ENCODE data around the gene CZIB.
A peak's percentile ranks its signal among the peaks of the same experiment; 100 is the strongest.

Gene CZIB

DNA sequence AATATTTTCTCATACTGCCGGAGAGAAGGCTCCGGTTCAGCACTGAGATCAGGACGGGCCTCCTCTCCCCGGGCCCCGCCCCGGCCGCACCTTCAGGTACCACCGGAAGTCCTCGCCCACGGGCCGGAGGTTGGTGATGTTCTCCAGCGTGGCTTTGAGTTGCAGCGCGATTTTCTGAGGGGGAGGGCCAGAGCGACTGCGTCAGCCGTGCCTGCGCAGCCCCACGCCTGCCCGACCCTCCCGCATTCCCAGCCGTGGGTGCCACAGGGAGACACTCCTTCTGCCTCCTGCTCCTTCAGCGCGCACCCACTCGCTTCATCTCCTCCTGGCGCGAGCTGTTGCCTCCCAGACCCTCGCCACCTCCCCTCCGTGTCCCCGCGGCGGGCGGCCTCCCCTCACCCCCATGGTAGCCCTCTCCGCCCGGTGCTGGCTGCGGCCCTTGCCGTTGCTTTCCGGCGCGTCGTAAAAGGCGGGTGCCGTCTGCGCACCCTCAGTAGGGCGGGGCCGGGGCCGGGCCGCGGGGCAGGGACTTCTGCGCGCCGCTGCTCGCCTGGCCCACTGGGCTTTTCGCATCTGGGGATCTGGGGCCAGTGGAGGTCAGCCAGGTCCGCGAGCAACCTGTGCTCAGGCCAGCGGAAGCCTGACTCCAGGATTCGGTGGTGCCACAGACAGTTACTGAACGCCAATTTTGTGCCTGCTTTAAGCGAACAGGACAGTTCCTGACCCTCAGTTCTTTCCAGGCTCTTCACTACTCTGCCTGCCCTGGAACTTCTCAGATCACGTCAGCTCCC is at the start of gene CZIB:
Gene CZIB (minus strand): TSS at position 464 of the 791 bp plus-strand sequence. CDS start 59 bp downstream, at position 405.
- DNase-seq (ENCODE audit: low read depth in 2 of 2), result peak; percentile 77 to 90

DNA sequence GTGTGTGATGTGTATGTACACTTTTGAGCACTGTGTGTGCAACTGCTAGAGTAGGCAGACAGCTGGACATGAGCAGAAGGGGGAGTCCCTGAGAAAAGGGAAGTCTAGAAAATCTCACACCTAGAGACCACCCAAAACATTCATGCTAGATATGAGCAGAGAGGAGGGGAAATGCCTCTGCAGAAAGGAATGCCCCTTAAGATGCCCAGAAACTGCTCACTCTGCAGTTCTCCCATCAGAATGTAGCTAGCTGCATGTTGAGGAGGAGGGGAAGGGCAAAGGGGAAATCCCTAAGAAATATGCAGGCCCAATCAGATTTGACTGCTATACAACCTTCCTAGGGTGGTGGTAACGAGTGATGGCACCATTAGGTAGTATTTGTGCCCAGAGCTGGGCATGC is 49.7 kb upstream of the CZIB start:
- DNase-seq (ENCODE audit: low read depth in 2 of 2), result no peak

DNA sequence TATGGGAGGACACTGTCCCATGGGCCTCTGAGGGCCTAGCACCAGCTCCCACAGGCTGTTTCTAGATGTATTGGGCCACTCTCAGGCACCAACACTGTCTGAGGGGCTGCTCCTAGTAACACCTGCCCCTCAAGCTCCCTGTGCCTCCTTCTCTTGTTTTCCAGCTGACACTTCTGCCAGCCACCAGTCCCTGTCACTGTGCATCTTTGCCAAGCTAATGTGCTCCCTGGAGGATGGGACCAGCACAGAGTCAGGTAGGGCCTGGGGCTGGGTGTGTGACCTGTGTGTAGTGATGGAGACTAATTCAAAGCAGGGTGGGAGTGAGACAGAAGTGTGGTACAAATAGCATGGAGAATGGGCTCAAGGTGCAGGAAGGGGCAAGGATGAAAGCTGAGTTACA is 47.3 kb upstream of the CZIB start:
- no peak for DNase-seq (ENCODE audit: low read depth in 2 of 2)

DNA sequence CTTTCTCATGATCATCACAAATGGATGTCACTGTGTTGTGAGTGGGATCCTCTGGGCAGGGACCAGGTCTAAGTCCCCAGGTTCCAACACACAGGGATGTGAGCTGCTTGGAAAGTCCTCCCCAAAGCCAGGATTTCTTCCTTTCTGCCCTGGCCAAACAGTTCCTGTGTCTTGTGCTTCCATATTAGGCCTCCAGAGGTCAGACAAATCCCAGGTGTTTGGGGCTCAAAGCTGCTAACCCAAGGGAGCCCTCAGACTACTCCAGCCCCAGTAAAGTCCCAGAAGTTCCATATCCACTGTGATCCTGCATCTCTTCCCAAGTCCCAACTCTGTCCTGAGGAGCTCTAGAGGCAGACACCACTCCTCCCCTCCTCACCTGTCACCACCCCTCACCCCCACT is 45.6 kb upstream of the CZIB start:
- no peak for DNase-seq (ENCODE audit: low read depth in 2 of 2)

DNA sequence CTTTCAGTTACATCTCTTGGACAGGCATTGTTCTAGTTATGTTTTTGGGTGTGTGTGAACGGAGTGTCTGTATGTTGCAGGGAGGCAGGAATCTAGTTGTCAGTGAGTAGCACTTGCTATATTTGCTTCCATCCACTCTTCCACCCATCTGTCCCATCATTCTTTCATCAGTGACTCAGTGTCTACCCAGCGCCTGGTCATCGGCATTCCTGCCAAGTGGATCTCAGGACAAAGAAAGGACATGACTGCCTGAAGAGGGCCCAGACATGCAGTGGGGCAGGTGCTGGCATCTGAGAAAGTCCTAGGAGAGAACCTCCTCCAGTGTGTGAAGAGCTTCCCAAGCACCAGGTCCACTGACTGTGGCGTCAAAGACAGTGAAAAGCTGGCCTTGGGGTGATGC is 45.1 kb upstream of the CZIB start:
- no peak for DNase-seq (ENCODE audit: low read depth in 2 of 2)

DNA sequence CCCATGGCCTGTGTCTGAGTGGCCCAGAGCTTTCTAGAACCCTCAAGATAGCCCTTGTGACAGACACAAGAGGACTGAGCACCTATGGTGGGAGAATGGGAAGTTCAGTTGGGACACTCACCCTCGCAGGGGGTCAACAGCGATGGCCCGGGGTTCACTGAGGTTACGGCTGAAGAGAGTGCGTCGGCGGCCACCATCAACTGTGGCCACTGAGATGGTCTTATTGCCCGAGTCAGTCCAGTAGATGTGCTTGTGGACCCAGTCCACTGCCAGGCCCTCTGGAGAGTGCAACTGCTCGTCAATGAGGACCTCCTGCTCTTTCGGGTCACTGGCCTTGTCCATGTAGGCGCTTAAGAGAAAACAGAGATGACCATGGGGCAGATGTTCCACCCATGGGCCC is 43.6 kb upstream of the CZIB start:
- DNase-seq (ENCODE audit: low read depth in 2 of 2), result no peak

DNA sequence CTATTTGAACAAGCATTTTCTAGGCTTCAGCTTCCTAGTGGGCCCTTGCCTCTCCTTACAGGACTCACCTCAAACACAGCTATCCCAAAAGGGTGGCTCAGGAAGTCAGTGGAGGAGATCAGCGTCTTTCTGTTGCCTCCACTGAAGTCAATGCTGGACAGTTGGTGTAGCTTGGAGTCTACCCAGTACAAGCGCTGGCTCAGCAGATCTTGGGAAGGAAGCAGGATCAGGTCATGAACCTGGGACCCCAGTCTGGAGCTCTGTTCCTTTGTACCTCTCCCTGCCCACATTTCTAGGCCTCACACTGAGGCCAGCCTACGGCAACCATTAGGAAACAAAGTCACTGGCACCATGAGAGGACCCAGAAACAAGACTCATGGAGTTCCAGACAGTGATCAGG is 41.6 kb upstream of the CZIB start:
- no peak for DNase-seq (ENCODE audit: low read depth in 2 of 2)

DNA sequence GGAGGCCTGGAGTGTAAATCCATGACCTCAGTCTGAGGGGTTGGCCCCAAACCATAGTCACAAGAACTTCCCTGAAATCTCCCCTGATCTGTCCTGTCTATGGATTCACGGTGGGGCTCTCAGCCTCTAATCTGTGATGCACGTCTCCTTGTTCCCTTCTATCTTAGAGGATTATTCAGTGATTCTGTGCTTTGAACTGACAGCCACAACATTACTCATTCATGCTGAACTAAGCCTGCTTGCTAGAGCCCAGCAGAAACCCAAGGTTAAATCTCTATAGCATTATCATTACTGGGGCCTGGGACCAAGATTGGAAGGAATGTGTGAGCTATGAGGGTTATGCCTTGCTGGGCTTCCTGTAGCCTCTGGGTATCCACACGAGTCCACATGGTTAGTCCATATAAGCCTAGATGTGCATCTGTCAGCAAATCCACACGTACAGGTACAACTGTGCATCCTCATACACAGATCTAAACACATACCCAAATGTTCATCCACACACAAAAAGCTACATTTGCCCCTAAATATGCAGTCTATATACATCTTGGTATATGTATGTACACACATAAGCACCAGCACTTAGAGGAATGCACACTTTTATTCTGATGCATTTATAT is 40.3 kb upstream of the CZIB start:
- no peak for DNase-seq (ENCODE audit: low read depth in 2 of 2)

DNA sequence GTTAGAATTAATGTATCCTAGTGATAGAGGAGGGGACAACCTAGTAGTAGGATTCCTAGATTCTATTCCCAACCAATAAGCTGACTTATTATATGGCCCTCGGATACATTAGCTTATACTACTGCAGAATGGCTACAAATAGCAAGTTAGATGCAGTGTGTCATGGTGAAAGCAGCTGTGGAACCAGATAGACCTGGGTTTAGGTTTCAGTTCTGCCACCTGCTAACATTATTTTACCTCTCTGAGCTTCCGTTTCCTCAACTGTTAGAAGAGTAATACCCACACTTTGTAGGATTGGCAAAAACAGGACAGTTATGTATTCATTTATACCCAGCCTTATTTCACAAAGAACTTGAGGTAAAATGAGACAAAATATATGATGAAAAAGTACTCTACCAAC is 39.5 kb upstream of the CZIB start:
- no peak for DNase-seq (ENCODE audit: low read depth in 2 of 2)

DNA sequence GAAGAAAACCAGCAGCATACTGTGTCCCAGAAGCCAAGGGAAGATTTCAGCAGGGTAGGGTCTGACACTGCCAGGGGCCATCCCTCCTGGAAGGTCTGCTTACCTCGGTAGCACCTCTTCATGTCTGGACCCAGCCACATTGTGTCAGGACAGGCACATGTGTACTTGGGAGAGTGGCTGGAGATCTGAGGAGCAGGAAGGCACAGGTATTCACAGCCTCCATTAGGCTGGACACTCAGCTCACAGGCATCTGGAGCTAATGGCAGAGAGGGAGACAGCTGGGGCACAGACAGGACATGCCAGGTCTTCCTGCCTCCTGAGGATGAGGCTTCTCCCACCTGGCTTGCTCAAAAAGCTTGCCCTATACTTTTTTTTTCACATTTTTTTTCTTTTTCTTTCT is 37.8 kb upstream of the CZIB start:
- no peak for DNase-seq (ENCODE audit: low read depth in 2 of 2)

DNA sequence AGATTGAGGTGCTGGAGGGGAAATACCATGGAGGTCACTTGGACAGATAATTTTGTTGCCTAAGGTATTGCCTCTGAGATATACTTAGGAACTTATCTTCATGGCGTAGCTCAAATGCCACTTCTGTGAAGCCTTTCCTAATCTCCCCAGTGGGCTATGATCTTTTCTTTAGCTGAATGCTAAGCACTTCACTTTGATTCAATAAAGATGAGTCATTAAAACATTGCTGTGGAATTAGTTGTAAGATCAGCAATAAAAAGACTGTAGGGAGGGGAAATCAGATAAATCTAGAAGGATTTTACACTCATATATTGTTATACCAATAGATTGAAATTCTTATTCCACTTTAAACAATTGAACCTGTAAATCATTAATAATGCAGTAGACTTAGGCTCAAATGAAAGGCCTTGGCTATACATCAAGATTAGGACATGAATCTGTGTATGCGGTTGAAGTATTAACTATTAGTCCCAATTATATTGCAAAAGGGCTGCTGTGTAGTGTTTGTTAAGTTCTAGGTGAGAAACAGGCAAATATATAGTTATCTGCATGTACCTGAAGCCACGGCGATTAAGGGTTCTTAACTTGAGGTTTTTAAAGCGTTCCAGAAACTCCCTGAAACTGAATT is 37.1 kb upstream of the CZIB start:
- no peak for DNase-seq (ENCODE audit: low read depth in 2 of 2)

DNA sequence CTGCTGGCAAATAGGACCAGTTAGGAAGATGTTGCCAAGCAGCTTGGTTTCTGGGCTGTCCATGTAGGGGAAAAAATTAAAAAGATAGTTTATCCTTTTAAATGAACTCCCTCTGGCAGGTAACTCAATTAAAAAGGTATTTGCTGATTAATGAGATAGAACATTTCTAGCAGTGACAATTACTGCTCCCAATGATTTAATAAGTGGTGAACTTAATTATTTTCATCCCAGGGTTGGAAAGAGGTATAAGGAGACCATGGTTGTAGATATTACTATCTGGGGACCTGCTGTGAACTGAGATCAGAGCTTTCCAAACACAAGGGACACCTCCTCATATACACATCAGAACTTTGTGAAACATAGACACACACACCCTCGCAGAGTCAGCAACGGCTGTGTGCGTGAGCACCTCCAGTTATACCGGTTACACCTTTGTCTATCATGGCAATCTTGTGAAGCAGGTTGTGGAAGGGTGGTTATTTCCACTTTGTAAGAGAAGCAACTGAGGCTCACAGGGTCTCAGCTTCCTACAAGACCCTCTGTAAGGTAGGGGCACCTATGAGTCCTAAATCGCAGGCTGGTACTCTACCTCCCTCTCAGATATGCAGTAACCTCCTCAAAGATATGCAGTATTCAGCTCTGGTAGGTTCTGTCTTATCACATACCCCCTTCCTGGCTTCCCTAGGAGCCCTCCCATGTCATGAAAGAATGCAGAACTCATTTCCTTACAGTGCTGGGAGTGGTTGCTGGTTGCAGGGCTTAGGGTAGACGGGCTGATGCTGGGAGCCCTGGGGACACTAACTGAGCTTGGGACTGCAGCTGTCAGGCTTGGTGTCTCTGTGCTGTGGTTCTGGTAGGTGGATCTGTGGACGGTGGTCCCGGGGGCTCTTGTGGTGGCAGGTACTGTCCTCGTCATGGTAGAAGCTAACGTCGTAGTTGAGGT is 36.3 kb upstream of the CZIB start:
- DNase-seq (ENCODE audit: low read depth in 2 of 2), result no peak

DNA sequence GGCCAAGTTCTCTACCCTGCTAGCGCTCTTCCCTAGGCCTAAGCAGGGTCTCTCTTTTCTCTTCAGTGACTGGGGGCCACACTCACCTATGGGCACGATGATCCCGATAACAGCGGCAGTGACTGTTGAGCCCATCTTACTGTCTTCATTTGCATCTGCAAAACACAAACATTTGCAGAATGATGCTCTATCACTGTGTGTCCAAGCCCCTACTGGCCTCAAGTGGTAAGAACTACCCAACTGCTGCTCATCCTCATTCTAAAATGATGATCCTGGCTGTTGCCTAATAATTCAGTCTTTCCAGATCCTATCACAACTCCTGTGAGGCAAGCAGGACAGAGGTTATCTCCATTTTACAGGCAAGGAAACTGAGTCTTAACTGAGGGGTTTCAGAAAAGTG is 34.6 kb upstream of the CZIB start:
- DNase-seq (ENCODE audit: low read depth in 2 of 2), result no peak

DNA sequence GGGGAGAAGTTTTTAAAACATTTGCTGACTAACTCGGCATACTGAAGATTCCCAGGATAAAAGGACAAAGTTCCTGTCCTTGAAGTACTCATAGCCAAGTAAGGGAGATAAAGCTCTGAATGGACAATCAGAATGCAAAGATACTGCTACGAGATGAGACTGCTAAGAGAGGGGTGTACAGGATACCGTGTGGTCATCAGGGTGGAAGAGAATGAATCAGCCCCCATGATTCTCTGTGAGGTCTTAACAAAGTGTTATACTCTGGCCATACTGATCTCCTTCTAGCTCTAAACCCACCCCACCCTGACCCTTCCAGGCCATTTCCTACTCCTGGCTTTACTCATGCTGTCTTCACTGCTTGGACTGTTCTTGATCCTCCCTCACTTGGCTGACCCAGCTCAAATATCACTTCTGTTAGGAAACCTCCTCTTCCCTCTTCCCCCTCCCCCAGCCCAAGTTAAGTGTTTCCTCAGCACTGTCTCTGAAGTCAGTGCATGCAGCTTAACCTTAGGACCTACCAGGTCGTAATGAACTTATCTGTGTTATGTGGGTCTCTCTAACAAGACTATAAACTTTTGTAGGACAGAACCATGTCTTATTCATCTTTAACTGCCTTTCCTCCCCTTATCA is 33.7 kb upstream of the CZIB start:
- no peak for DNase-seq (ENCODE audit: low read depth in 2 of 2)

DNA sequence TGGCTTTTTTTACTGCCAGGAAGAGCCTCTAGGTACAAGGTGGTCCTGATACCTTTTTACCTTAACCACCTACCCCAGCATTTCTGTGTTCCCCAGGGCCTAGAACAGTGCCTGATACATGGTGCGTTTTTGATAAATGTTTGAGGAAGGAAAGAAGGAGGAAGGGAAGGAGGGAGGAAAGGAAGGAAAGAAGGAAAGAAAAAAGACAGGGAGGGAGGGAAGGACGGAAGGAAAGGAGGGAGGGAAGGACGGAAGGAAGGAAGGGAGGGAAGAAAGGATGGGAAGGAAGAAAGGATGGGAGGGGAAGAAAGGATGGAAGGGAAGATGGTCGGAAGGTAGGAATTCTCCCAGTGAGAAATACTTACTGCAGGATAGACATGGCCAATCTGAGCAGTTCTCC is 29.9 kb upstream of the CZIB start:
- DNase-seq (ENCODE audit: low read depth in 2 of 2), result no peak

DNA sequence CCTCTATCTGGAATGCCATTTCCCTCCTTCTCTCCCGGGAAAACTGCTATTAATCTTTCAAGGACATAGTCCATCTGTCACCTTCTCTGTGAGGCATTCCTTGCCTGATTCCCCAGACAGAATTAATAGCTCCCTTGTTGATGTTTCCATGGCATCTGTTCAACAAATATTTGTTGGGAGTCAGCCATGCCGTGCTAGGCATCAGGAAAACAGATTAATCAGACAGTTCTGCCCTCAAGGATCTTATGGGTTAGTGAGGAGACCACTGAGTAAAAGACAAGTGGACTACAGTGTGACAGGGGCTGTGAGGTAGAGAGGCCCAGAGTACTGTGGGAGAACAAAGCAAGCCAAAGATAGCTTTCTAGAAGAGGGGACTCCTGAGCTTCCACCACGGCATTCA is 29.3 kb upstream of the CZIB start:
- no peak for DNase-seq (ENCODE audit: low read depth in 2 of 2)

DNA sequence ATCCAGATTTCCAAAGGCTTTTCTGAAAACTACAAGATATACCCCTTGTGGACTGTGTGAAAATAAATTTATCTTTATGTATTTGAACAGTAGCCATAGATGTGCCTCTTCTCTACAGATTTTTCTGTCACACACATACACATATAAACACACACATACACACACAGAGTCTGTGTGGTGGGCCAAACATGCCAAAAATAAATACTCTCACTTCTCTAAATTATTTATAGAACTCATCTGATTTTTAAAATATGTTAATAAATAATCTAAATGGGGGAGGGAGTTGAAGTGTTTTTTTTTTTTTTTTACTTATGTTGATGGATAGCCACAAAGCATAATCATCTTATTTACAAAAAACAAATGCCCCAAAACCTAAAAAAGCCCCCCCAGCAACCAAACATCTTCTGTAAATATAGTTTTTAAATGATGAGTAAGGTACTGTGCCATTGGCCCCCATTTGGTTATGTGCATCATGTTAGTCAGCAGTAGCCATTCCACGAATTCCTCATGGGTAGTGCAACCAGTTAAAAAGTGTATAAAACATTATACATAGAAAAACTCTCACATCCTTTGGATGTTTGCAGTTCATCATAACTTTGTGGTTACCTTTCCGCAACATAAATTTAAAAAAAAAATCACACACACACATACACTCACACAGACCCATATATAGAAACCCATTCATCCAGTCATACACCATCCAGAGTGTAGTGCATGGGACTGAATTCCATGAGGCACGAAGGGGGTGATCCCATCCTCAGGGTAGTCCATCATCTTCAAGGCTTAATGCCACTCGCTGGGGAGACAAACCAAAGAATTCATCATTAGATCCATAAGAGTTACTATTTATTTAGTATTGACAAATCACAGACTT is 26.1 kb upstream of the CZIB start:
- DNase-seq (ENCODE audit: low read depth in 2 of 2), result no peak

DNA sequence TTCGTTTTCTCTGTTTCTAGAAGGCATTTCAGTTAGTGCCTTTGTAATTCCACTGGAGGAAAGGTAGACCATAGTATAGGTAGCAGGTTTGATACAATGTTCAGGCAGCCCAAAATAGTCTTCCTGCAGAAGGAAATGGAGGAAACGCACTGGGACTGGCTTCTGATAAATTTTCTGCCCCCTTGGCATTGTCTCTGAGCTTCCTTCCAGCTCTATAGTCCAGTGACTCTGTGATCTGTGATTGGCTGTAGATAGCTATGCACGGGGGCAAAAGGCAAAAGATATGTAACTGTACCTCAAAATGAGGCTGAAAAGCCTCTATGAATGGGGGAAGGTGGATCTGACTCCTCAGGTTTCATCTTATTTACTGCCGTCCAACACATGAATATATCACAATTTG is 23.7 kb upstream of the CZIB start:
- no peak for DNase-seq (ENCODE audit: low read depth in 2 of 2)

DNA sequence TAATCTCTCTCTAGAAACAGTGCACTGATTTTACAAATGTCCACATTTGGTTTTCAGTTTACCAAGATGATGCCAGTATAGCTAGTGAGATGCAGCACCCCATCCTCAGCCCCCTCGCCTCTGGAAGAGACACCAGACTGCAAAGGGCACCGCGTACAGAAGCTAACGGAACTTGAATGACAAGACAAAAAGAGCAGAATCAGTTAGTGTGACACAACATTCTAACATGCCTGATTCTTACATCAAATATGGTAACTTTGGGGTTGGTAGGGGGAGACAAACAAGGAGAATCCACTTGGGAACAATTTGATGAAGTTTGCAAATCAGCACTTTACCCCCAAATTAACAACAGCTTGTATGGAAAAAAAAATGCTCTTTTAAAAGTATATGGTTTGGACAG is 21.9 kb upstream of the CZIB start:
- DNase-seq (ENCODE audit: low read depth in 2 of 2), result no peak

DNA sequence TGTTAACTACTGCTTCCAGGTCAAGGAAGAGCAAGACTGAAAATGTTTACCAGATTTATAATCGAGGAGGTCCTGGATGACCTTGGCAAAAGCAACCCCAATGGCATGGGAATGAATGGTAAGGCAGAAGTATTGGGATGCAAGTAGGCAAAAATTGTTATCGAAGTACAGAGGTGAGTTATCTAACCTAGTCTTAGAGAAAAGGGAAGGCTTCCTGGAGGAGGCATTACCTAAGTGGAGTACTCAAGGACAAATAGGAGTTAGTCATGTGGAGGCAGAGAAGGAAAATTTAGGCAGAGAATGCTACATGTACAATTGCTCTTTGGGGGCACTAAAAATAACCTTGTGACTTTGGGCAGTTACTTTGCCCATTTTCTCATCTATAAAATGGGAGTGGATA is 21.4 kb upstream of the CZIB start:
- no peak for DNase-seq (ENCODE audit: low read depth in 2 of 2)
